Measurements from ENCODE around the gene PABPC1L.
A peak's percentile ranks its signal among the peaks of the same experiment; 100 is the strongest.

The PABPC1L gene

GRCh38 chr20:44966030-44966961 is 56.4 kb downstream of the PABPC1L start, which contains the start of gene STK4:
TSS of gene STK4 (plus strand) at chr20:44966512. CDS start at chr20:44966569, 57 bp downstream.
- peak; percentile 92 for DNase-seq (ENCODE audit: low read depth)

DNA sequence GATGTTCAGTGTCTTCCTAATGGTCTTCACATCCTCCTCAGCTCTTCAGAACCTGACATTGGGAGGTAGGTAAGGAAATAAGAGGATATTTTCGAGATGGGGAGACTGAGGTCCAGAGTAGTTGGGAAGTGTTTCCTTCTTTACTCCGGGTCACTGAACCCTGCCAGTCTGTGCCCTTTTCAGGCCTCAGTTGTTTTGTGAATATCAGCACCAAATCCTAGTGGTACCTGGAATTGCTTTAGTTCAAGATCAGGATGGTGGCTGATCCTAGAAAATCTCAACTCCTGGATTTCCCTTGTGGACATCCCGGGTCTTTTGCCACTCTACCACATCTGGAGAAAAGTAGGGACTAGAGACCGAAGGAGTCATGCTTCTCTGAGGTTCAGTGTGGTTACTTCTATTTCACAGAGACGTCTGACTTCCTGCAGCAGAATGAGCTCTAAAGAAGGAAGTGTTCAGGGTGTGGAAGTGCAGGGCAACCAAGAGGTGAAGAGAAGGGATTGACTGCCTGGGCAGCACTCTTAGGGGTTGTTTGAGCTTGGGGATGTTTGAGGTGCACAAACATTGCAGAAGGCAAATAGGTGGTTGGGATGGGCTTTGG is 57.4 kb downstream of the PABPC1L start:
- no peak for DNase-seq (ENCODE audit: low read depth)

DNA sequence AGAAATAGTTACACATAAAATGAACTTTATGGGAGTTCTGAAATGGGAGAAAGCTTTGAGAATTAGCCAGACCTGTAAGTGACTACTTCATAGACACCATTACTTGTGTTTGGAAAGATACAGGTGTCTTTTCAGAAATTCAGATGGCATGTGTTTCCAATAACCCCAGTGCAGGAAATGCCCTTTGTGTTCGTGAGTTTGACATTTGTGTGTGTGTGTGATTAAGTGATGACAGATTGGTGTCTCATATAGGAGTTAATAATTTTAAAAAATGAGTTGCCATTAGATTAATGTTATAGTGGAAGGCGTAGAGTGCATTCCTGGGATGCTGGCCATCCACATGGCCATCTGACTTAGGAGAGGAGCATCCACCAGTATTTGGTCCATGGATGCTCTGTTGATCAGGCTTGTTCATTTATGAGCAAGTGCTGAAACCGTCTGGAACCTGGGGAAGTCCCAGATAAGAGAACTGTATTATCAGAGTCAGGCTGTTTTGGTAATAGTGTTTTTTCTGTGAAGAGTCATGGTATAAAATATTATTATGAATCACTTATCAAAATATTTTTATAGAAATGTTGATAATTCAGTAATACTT is 59.5 kb downstream of the PABPC1L start:
- no peak for DNase-seq (ENCODE audit: low read depth)

DNA sequence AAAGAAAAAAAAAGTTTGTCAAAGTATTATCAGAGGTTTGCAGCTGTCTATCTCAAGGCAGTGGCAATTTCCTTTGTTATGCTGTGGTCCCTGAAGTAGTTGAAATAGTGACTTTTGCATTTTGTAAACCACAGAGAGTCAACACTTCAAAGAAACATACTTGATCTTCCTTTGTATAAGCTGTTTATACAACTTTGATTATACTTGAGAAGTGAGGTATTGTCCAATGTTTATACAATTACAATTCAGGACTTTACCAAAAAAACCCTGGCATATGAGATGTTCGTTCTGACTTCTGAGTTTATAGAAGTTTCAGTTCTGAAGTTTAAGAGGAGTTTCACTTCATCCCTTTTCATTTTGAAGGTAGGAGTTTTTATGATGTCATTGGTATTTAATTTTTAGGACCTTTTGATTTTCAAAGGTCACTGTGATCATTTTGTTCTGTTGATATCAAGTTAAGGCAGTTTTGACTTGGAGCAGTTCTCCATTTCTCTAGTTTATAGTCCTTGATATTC is 60.4 kb downstream of the PABPC1L start:
- DNase-seq (ENCODE audit: low read depth) = no peak

DNA sequence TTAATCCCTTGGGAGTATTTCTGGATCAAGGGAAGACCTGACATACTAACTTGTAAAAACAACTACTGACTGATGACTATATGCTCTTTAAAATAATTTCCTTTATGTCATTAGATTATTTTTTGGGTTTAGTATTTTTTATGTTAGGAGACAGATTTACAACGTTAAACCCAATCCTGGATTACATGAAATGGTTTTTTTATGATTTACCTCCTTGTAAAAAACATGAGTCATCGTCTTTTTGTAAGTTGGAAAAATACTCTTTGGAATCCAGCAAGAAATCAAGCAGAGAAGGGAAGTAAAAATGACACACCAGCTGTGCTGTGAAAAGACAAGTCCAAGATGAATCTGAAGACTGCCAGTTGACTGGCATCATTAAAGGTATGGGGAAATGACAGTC is 63.2 kb downstream of the PABPC1L start:
- no peak for DNase-seq (ENCODE audit: low read depth)

GRCh38 chr20:44976698-44977097 is 66.8 kb downstream of the PABPC1L start:
- no peak for DNase-seq (ENCODE audit: low read depth)

GRCh38 chr20:44979090-44979621 is 69.3 kb downstream of the PABPC1L start:
- DNase-seq (ENCODE audit: low read depth) = peak; percentile 57

GRCh38 chr20:44981736-44982406 is 72.0 kb downstream of the PABPC1L start:
- DNase-seq (ENCODE audit: low read depth) = no peak

GRCh38 chr20:44983093-44983674 is 73.3 kb downstream of the PABPC1L start:
- DNase-seq (ENCODE audit: low read depth) = no peak

DNA sequence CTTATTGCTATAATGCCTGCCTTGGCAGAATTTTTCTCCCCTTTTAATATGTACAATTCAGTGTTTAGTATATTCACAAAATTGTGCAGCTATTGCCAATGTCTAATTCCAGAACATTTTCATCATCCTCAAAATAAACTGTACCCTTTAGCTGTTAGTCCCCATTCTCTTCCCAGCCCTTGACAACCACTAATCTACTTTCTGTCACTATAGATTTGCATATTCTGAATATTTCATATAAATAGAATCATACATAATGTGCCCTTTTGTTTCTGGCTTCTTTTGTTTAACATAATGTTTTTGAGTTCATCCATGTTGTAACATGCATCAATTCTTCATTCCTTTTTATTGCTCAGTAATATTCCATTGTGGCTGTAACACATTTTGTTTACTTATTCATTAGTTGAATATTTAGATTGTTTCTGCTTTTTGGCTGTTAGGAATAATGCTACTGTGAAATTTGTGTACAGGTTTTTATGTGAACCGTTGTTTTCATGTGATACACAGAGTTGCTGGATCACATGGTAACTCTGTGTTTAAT is 78.8 kb downstream of the PABPC1L start:
- no peak for DNase-seq (ENCODE audit: low read depth)

All from stimulated activated CD8-positive, alpha-beta memory T cell treated with anti-CD3 and anti-CD28 coated beads, Interleukin-12 subunit alpha, Interleukin-12 subunit beta, amount 100 ng/mL, for 1 hour (primary cell).